NCI-H146 treated with DMSO at 0.1 percent for 48 hours (cell line): ENCODE data around the gene SYK.
A peak's percentile ranks its signal among the peaks of the same experiment; 100 is the strongest.
"Not testable (repeated sequence)": the region's sequence is repeated elsewhere in the genome, so short reads cannot be mapped to it uniquely, and the experiment has no call there.

Experiments used
- DNase-seq: peaks from one replicate; lab custom pipeline; 2025; ENCODE audit not compliant: unreplicated experiment; lab: John Stamatoyannopoulos, UW

The SYK gene

DNA sequence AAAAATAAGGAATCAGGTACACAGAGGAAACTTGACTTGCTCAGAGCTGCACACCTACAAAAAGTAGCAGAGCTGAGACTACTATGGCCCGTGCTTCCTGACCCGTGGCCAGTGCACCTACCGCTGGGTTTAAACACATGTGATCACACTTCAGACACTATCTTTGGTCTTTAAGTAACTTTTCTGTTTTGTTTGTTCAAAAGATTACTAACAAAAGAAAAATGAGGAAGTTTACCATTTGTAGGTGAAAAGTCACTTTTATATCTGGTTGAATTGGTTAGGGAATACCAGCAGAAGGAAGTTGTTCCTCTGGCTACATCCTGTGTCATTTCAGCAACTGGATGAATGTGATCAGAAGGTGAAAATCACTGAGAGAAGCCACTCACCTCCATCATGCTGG, 6.5 kb upstream of the SYK start:
- no peak for DNase-seq

DNA sequence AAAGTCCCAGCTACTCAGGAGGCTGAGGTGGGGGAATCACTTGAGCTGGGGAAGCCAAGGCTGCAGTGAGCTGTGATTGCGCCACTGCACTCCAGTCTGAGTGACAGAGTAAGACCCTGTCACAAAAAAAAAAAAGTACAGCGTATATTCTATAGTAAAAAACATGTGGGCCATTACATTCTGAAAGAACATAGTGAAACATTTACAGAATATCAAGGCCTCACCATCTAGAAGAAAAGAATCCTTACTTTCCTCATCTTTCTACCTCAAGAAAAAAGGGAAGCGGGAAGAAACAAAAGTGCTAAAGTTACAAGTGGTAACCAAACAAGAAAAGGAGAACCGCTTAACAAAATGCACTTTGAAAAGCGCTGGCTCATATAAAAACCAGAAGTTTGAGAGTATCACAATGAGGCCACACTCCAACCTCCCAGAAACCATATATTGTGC, 5.7 kb upstream of the SYK start:
- no peak for DNase-seq

DNA sequence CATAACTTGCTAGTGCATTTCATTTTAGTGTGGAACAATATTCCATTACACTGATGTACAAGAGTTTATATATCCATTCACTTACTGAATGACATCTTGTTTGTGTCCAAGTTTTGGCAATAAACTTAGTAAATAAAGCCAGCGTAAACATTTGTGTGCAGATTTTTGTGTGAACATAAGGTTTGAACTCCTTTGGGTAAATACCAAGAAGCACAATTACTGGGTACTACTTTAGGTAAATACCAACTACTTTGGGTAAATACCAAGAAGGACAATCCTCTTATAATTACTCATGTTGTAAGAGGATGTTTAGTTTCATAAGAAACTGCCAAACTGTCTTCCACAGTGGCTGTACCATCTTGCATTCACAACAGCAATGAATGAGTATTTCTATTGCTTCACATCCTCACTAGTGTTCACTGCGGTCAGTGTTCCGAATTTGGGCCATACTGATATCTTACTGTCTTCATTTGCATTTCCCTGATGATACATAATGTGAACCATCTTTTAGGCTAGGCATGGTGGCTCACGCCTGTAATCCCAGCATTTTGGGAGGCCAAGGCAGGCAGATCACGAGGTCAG, 2.3 kb upstream of the SYK start:
- DNase-seq: no peak

- DNase-seq: peak; percentile 33
These were observed 329 bp downstream of the SYK start for GRCh38 chr9:90801973-90802322.

- no peak for DNase-seq
These were observed 867 bp downstream of the SYK start for GRCh38 chr9:90802386-90802985.

DNA sequence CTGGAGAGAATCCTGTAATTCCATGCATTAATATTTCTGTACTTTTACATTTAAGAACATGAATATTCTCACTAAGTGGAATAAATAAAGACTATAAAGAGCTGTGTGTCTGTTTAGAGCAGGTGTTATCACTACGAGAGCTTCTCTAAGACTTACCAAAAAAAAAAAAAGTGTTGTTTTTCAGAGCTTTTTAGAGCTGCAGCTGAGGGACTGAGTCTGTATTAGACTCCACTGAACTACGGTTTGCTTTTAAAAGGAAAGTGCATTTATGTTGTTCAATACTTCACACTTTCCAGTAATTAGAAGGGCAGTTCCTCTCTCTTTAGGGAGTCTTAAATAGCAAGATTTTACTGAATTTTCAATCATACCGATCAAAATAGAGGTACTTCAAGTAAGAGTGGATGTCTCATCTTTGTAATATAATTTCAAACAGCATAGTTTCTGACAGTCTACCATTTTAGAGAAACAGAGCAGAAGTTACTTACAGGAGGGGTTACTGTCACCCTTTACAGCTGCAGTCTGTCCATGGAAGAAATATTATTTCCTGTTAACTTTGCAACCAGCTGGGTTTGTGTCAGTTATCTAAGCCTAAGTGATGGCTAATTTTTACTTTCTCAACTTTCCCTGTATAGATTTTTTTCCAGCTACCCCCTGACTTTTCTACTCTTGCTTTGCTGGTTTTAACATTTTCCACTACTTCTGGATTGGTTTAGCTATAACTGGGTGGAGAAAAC, 2.4 kb downstream of the SYK start:
- DNase-seq: peak; percentile 17

DNA sequence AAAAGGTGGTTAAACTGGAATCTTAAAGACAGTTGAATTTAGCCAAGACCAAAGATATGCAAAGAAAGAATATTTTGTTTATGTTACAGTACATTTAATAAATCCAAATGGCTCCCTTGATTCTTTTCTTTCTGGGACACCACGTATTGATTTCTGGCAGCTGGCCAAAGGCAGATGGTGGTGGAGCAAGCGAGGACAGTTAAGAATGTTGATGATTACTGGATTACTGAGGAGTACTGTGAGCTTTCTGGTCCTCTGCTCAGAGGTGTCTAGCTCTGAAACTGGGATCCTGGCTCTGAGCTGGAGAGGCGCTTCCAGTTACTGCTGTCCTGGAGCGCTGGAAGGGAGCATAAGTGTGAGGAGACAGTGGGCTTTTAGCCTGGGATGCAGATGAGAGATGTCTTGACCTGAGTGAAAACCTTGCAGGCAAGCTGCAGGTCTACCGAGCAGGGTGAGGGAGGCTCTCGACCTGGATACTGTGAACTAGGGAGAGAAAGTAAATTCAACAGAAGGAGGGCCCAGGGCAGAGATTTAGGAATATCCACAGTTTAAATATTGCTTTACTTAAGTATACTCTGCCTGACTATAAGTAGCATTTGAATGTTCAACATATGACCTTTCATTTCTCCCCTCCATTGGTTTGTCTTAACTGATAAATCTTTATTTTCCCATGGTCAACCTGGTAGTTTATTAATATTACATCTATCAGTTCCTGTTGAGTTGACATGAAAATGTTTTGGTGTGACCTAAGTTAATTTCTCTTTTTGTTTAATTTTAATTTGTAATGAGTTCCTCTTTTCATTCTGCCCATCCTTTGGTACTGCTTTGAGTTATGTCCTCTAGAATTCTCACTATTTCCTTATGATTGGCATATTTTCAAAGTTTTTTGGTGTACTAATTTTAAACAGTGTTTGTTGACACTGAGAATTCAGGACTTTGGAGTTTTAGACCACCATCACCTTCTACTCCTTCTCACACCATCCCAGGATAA, 3.7 kb downstream of the SYK start:
- DNase-seq: peak; percentile 58

DNA sequence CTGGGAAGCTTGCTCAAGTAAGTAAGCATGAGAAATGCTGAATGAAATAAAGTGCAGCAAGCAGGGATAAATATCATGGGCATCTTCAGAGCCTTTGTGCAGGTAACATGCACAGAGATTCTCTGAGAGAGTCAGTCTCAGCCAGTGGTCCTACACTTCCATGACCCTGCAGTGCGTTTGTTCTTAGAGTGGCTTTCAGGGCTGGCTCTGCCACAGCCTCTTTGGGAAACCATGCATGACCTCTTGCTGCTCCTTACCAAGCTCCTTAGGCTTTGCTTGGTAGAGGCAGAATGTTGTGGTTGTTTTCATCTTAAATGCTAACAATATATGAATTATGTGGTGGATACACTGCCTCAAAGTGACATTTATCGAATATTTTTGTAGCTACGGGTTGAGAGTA, 5.4 kb downstream of the SYK start:
- no peak for DNase-seq

DNA sequence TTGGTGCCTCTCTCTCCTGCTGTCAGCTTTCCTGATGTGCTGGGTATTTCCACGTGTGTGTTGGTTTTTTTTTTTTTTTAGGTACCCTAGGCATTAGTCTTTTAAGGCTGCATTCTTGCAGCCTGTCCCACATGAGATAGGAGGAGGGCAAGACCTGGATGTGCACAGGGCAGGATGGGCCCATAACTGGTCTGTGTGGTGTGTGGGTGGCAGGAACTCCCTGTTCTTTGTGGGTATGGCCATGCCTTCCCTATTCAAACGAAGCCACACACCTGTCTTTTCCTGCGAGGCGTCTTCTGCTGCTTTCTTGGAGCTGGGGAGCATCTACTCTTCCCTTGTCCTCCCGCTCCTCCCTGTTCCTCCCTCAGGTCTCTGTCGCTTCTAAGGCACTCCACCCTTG, 6.8 kb downstream of the SYK start:
- DNase-seq: no peak

- no peak for DNase-seq
These were observed 7.5 kb downstream of the SYK start for GRCh38 chr9:90808890-90809685.

DNA sequence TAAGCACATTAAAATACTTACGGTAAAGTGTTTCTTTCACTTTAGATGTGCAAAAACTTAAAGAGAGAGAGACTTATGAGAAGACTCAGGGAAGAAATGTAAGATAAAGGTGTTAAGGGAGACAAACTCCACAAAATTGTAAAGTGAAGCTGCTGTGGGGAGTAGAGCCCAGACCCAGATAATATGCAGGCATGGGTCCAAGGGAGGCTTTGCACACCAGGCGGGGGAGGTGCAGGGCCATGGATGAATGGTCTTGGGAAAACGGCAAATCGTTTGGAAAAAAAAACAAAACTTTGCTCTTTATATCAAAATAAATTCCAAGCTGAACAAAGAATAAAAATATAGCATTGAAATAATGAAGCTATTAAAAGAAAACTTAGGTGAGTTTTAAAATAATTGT, 9.1 kb downstream of the SYK start:
- DNase-seq: no peak

- DNase-seq: no peak
These were observed 11.4 kb downstream of the SYK start for GRCh38 chr9:90813046-90813445.

DNA sequence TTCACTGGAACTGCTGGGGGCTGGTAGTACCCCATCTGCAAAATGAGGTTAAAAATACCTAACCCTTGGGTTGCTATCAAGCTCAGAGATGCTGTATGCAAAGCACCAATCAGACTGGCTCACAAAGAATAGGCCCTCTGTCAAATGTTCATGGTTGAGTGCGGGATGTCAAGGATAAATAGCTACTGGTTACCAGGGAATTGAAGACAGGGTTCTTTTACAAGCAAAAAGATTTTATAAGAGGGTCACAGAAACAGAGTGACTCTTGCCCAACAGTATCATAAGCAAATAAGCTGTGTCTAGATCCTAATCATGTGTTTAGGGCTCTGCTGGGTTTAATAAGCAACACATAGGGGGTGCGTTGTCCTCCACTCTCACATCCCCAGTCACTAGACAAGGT, 11.9 kb downstream of the SYK start:
- no peak for DNase-seq

DNA sequence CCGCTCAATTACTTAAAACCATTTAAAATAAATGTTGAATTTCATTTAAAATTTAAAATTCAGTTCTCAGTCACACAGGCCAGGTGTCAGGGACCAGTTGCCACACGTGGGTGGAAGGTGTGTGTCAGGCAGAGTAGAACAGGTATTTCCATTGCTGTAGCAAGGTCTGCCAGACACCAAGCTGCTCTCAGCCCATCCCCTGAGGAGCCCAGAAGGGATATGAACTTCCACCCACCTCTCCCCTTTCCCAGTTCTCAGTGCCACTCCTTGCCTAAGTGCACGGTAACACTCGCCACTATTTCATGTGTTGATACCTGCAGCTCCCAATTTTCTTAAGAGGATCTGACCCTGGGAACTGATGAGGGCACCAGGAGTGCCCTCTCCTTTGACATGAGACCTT, 12.7 kb downstream of the SYK start:
- no peak for DNase-seq

DNA sequence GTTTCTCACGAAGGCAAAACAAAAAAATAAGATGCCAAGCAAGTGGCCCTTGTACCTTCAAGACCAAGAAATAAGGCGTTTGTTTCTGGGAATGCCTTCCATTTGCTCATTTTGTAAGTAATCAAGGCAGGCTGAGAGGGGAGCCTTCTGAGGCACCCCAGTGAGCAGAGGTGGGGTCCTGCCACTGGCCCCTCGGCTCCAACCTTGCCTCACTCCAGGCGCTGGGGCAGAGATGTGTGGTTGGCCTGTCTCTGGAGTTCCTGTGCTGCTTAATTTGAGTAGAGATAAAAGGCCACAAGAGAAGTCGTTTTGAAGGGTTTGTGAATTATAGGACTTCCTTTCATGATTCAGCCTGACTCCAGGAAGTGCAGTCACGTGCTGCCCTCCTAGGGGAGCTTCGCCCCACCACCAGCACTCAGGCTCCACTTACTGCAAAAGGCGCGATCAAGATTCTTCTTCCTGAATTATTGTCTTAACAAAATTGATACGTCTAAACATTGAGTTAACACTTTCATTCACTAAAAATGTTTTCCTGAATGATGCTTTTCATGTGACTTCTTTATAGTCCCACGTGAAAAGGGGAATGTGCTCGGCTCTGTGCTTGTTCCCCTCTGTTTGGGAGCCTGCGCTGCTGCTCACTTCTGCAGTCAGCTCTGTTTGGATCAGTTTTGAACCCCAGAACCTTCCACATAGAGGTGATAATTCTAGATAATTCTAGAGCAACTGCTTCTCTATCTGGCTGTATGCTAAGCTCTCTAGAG, 13.7 kb downstream of the SYK start:
- no peak for DNase-seq

DNA sequence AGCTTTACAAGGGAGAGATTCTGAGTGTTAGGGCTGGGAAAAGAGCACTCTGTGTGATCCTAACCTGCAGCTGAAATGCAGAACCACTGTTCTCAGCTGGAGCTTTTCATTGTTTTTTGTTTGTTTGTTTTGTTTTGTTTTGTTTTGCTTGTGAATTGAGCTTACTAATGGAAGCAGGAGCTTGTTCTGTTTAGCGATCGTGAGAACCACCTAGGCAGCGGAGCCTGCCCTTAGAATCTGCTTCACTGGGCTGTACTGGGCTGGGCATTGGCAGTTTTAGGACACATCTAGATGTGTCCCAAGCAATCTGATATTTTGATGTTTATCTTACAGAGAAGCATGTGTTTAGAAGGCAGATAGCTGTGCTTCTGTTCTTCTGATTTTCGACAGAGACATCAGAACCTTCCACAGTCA, 14.3 kb downstream of the SYK start:
- no peak for DNase-seq

DNA sequence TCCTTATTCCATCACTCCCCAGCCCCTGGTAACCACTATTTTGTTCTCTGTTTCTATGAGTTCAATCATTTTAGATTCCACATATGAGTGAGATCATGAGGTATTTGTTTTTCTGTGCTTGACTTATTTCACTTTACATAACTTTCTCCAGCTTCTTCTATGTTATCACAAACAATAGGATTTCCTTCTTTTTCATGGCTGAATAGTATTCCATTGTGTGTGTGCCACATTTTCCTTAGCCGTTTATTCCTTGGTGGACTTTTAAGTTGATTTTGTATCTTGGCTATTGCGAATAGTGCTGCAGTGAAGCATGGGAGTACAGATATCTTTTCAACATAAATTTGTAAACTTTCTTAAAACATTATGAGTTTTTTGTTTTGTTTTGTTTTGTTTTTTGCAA, 15.1 kb downstream of the SYK start:
- no peak for DNase-seq

DNA sequence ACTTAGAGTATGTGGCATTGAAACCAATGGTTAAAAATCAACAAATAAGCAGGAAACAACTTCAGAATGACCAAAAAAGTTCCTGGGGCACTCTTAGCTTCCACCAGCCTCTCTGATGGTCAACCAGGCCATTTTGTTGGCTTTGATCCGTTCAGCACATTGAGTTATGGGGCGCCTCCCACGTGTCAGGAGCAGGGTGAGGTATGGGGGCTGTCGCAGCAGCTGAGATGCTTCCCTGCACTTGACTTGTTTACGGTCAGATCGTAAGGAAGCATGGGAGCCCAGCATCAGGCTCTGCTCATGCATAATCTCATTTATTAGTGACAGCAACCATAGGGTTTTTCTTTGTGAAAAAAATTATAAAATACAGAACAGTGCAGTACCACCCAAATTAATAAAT, 16.7 kb downstream of the SYK start:
- no peak for DNase-seq

GRCh38 chr9:90820406-90820805, 18.8 kb downstream of the SYK start:
- not testable (repeated sequence) for DNase-seq

GRCh38 chr9:90821236-90821635, 19.6 kb downstream of the SYK start:
- DNase-seq: not testable (repeated sequence)
